Activated T-cell treated with anti-CD3 and anti-CD28 coated beads for 24 hours (primary cell): Measurements from ENCODE around the gene TBL3.
"Not testable (repeated sequence)": the region's sequence is repeated elsewhere in the genome, so short reads cannot be mapped to it uniquely, and the experiment has no call there.

Experiments used
- DNase-seq: peaks from one replicate; pipeline ENCODE4 v3.0.0-alpha.2; 2020; ENCODE audit warnings: low read depth

Gene TBL3

DNA sequence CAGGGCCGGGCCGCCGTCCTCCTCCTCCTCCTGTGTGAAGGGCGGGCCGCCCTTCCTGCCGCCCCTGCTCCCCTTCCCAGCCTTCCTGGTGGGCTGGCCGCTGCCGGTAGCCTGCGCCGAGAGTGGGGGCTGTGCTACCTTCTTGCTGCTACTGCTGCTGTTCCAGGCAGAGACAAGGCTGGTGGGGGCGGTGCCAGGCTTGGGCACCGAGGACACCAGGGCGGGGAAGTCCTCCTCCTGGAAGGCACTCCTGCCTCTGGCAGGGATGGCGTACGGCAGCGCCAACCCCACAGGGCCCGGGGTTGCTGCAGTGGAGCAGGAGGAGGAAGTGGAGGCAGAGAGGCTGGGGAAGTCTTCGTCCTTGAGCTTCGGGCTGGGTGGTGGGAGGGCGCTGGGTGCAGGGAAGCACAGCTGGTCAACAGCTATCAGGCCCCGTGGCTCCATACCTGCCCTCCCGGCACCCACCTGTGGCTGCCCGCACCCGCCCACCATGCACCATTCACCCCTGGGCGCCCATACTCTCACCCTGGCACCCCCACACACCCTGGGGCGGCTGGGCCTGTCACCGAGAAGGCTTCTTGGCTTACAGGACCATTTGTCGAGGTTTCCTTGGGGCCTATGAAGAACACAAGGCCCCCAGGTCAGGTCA, 28.1 kb downstream of the TBL3 start:
- no peak for DNase-seq

GRCh38 chr16:2001035-2001434, 29.2 kb downstream of the TBL3 start:
- no peak for DNase-seq

DNA sequence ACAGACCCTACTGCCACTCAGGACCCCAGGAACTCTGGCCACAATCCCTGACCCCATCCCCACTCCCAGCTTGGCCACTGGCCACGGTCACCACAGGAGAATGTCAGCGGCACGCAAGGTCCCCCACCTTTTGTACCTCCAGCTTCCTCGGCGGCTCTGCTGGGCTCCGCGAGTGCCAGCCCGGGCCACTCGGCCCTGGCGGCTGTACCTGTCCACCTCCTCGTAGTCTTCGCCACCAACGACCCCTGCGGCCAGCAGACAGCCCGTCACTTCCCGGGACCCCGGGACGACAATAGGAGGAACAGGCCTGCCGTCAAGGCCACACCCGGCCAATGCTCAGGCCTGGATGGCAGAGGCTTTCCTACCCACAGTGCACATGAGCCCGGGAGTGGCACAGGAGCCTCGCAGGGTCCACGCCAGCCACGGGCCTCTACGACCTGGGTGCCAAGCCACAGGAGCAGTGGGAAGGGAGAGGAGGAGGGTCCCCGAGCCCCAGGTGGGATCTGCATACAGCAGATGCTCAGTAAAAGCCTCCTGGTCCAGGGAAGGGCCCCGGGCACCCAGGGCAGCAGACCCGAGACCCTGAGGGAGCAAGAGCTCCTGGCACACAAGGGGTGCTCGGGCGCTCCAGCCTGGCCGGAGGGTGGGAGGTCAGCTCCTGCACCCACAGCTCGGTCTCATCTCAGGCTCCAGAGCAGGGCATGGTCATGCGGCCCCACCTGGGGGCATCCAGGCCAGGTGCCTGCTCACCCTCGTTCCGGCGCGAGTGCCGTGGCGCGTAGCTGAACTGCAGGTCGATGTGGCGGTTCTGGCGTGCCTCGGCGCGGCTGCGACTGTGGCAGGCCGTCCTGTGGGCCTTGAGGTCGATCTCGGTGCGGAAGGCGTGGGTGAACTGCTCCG, 29.9 kb downstream of the TBL3 start:
- DNase-seq, result no peak

DNA sequence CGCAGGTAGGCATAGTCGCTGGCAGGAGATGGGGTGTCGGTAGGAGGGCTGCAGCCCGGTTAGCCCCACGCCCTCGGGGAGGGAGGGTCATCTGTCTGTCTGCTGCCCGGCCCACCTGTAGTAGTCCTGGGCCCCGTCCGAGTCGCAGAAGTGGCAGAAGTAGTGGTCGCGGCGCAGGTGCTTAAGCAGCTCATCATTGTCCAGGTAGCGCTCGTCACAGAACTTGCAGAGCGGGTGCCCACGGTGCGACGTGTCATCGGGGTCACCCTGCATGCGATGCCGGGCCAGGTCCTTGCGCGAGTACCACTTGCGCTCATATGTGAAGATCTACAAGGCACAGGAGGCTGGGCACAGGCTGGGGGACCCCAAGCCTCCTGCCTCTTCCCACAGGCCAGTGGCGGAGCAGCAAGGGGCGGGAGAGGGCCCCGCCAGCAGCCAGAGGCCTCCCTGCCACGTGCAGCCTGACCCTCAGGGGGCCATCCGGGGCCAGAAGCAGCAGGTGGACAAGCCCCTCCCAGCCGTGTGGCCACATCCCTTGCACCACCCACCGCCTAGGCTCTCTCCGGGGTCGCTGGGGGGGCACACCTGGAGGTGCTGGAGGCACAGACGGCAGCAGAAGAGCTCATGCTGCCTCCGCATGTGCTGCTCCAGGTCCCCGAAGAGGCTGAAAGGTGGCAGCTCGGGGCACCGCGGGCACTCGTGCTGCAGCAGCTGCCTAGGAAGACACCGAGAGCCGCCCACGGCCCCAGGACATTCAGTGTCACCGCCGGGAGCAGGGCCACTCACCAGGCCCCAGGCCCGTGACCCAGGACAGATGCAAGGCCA, 30.8 kb downstream of the TBL3 start:
- no peak for DNase-seq

DNA sequence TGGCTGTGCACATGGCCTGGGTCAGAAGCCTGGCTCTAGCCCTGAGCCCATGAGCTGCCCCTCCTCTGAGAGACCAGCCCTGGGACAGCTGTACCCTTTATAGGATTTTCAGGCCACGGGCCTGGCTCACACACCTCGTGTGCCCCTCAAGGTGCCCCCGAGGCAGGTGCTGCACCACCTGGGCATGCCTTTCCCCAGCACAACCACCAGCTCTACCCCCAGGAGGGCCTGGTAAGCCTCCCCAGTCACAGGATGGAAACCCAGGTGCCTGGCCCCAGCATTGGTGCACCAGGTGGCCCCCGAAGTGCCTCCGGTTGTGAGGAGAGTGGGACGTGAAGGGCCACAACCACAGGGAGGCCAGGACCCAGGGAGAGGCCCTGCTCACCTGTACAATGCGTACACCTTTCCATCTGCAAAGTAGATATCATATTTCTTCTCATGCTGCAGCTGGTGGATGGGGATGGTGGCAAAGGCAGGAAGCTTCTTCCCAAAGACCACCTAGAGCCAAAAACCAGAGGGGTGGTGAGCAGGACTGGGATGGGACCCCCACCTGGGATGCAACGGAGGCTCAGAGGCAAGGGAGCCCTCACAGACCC, 31.5 kb downstream of the TBL3 start:
- no peak for DNase-seq

DNA sequence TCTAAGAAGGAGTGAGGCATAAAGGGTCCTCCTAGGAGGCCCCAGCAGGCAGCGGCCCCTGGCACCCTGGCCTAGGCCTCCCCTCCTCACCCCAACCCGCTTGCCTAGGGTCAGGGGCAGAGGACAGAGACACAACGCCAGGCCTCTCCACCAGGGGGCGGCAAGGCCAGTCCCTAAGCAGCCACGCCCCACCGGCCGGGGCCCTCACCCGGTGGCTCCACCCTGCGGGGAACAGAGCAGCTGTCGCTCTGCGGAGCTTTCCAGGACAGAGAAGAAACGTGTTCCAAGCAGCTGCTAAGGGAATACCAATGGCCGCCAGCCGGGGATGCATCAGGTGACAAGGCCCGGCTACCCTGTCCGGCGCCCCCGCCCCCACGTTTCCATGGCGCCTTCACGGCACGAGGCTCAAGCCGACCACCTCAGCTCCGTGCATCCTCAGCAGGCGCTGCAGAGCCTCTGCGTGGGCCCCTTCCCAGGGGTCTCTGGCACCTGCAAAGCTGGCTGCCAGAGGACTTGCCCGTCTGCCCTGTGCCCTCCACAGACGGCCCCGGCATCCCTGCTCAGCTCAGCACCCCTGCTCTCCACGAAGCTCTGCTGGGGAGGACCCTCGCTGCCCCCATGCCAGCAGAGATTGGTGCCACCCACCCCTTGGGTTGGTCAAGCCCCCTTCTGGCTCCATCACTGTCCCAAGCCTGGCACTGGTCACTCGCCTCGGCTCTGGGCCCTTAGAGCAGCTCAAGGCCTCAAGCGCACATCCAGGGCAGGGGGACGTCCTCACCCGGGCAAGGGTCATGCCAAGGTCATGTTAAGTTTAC, 32.2 kb downstream of the TBL3 start:
- DNase-seq, result peak; percentile 76

- no peak for DNase-seq
Observed at GRCh38 chr16:2004795-2005517, 33.1 kb downstream of the TBL3 start.

- DNase-seq, result no peak
Observed at GRCh38 chr16:2005646-2006045, 33.8 kb downstream of the TBL3 start.

DNA sequence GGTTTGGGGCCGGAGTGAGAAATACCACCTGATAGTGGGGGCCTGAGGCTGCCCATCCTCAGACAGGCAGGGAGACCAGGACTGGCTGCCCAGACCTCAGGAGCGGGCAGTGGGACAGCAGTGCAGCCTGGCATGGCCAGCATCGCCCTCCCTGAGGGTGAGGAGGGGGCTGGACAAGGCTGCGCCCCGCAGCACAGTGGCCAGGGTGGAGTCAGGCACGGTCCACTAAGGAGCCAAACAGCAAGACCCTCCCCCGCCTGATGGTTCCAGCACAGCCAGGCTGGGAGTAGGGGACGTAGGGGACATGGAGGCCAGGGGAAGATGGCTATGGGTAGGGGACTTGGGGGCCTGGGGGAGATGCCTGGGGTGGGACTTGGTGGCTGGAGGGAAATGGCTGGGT, 34.5 kb downstream of the TBL3 start:
- DNase-seq, result no peak

- DNase-seq, result no peak
Observed at GRCh38 chr16:2007081-2007836, 35.4 kb downstream of the TBL3 start.

DNA sequence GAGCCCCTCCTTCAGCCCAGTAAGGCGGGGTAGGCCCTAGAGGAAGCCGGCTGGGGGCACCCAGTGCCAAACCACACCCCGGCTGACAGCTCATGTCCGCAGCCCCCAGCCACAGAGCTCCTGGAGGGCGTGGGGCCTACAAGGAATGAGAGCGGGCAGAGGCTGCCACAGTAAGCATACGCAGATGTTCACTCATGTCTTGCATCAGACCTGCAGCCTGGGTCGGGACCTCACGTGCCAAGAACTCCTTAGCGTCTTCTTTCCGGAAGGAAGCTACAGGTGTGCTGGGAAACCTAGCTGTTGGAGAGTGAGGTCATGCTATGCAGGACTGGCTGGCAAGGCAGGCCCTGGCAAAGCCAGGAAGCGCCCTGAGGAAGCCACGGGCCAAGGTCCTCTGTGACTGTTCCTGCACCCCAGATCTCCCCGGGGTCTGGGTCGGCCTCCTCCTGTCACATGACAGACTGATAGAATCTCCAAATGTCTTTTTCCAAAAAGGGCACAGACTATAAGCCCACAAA, 36.2 kb downstream of the TBL3 start:
- no peak for DNase-seq

DNA sequence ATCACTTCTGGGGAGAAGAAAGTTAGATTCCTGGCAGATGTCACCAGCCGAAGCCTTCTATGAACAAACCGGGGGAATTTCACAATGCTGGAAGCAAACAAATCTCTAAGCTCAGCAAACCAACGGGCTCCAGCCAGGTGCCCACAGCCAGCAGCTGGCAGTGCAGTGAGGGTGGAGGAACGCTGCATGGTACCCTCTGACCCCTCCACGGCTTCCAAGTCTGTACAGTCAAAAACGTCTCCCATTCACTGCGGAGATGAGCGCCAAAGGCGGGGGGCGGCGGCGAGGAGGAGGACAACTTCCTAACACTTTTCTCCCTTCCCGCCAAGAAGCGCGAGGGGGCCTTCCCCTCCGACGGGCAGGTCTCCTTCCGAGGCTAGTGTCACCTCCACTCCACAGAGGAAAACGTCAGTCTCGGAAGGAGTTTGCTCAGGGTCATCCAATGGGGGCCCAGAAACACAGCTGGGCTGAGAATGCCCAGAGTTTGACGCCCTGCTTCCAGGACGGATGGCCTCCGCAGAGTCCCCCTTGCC, 36.8 kb downstream of the TBL3 start:
- no peak for DNase-seq

GRCh38 chr16:2009164-2009711, 37.4 kb downstream of the TBL3 start:
- DNase-seq, result no peak

GRCh38 chr16:2009791-2010510, 38.1 kb downstream of the TBL3 start, which contains the start of gene ZNF598:
Gene ZNF598 (minus strand): TSS chr16:2009821.
- DNase-seq, result peak; percentile 70

GRCh38 chr16:2011726-2012125, 39.9 kb downstream of the TBL3 start:
- DNase-seq, result not testable (repeated sequence)

DNA sequence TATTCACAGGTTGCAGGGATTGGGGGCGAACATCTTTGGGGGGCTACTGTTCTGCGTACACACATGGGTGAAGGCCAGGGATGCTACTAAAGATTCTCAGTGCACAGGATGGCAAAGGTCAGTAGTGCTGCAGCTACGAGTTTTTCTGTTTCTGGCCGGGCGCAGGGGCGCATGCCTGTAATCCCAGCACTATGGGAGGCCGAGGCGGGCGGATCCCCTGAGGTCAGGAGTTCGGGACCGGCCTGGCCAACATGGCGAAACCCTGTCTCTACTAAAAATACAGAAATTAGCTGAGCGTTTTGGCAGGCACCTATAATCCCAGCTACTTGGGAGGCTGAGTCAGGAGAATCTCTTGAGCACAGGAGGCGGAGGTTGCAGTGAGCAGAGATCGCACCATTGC, 41.7 kb downstream of the TBL3 start:
- no peak for DNase-seq

GRCh38 chr16:2015117-2015946, 43.5 kb downstream of the TBL3 start:
- no peak for DNase-seq

GRCh38 chr16:2015947-2016208, 44.0 kb downstream of the TBL3 start:
- no peak for DNase-seq
